ENCODE results near the gene FNIP1.

GRCh38 chr5:131719564-131719963, 77.3 kb downstream of the FNIP1 start:
- TF ChIP-seq, protein P1, sequence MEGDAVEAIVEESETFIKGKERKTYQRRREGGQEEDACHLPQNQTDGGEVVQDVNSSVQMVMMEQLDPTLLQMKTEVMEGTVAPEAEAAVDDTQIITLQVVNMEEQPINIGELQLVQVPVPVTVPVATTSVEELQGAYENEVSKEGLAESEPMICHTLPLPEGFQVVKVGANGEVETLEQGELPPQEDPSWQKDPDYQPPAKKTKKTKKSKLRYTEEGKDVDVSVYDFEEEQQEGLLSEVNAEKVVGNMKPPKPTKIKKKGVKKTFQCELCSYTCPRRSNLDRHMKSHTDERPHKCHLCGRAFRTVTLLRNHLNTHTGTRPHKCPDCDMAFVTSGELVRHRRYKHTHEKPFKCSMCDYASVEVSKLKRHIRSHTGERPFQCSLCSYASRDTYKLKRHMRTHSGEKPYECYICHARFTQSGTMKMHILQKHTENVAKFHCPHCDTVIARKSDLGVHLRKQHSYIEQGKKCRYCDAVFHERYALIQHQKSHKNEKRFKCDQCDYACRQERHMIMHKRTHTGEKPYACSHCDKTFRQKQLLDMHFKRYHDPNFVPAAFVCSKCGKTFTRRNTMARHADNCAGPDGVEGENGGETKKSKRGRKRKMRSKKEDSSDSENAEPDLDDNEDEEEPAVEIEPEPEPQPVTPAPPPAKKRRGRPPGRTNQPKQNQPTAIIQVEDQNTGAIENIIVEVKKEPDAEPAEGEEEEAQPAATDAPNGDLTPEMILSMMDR (conservative IDR thresholded peaks at IDR 0.05): no peak
- TF ChIP-seq ZFX (IDR thresholded peaks at IDR 0.05): no peak

Measured in C4-2B (cell line).